Ishikawa (cell line): ENCODE results near the gene AGPAT3.

Experiments
- CEBPB ChIP-seq: IDR thresholded peaks from 2 replicates; pipeline ENCODE4 v1.6.1; 2012
- CREB1 ChIP-seq: IDR thresholded peaks from 2 replicates; pipeline ENCODE4 v1.6.1; 2012; ENCODE audit warnings: low read depth
- EP300 ChIP-seq: IDR thresholded peaks from 2 replicates; pipeline ENCODE4 v1.6.1; 2012; ENCODE audit warnings: borderline replicate concordance
- FOXM1 ChIP-seq: IDR thresholded peaks from 2 replicates; pipeline ENCODE4 v1.6.1; 2012; ENCODE audit warnings: low read depth, borderline replicate concordance
- RAD21 ChIP-seq: IDR thresholded peaks from 2 replicates; pipeline ENCODE4 v1.6.1; 2012; ENCODE audit warnings: low read depth
- TAF1 ChIP-seq: IDR thresholded peaks from 2 replicates; pipeline ENCODE4 v1.6.1; 2012; ENCODE audit warnings: low read depth, mild to moderate bottlenecking
- TCF12 ChIP-seq: IDR thresholded peaks from 2 replicates; pipeline ENCODE4 v1.6.1; 2012; ENCODE audit warnings: low read depth
- TEAD4 ChIP-seq: IDR thresholded peaks from 2 replicates; pipeline ENCODE4 v1.6.1; 2012
- YY1 ChIP-seq: IDR thresholded peaks from 2 replicates; pipeline ENCODE4 v1.6.1; 2012; ENCODE audit warnings: low read depth
- ZBTB7A ChIP-seq: IDR thresholded peaks from 2 replicates; pipeline ENCODE4 v1.6.1; 2012; ENCODE audit warnings: low read depth
- TF ChIP-seq, protein P1 (sequence below): IDR thresholded peaks from 2 replicates; pipeline ENCODE4 v1.6.1; 2012; ENCODE audit warnings: low read depth, mild to moderate bottlenecking
- TF ChIP-seq, protein P2 (sequence below): IDR thresholded peaks from 2 replicates; pipeline ENCODE4 v1.6.1; 2012

- TF ChIP-seq, protein P1, sequence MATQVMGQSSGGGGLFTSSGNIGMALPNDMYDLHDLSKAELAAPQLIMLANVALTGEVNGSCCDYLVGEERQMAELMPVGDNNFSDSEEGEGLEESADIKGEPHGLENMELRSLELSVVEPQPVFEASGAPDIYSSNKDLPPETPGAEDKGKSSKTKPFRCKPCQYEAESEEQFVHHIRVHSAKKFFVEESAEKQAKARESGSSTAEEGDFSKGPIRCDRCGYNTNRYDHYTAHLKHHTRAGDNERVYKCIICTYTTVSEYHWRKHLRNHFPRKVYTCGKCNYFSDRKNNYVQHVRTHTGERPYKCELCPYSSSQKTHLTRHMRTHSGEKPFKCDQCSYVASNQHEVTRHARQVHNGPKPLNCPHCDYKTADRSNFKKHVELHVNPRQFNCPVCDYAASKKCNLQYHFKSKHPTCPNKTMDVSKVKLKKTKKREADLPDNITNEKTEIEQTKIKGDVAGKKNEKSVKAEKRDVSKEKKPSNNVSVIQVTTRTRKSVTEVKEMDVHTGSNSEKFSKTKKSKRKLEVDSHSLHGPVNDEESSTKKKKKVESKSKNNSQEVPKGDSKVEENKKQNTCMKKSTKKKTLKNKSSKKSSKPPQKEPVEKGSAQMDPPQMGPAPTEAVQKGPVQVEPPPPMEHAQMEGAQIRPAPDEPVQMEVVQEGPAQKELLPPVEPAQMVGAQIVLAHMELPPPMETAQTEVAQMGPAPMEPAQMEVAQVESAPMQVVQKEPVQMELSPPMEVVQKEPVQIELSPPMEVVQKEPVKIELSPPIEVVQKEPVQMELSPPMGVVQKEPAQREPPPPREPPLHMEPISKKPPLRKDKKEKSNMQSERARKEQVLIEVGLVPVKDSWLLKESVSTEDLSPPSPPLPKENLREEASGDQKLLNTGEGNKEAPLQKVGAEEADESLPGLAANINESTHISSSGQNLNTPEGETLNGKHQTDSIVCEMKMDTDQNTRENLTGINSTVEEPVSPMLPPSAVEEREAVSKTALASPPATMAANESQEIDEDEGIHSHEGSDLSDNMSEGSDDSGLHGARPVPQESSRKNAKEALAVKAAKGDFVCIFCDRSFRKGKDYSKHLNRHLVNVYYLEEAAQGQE: no peak
- TF ChIP-seq EP300: no peak
- TF ChIP-seq TAF1: no peak
- no peak for TF ChIP-seq CREB1
- no peak for TF ChIP-seq CEBPB
- no peak for TF ChIP-seq RAD21
- TF ChIP-seq FOXM1: no peak
- no peak for TF ChIP-seq ZBTB7A
- TF ChIP-seq YY1: no peak
- TF ChIP-seq, protein P2, sequence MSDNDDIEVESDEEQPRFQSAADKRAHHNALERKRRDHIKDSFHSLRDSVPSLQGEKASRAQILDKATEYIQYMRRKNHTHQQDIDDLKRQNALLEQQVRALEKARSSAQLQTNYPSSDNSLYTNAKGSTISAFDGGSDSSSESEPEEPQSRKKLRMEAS: no peak
- no peak for TF ChIP-seq TCF12
- TF ChIP-seq TEAD4: no peak
Observed at GRCh38 chr21:43992121-43992520, 127.1 kb downstream of the AGPAT3 start.
